ENCODE data around the gene CRYBG1. TPM values are rescaled to one million over a fixed set of nuclear protein-coding genes. Genes with fewer than 3 reads are reported as not detected.

Gene CRYBG1
- total RNA-seq, 1 donor from 2014 or later, result 0.06 TPM

DNA sequence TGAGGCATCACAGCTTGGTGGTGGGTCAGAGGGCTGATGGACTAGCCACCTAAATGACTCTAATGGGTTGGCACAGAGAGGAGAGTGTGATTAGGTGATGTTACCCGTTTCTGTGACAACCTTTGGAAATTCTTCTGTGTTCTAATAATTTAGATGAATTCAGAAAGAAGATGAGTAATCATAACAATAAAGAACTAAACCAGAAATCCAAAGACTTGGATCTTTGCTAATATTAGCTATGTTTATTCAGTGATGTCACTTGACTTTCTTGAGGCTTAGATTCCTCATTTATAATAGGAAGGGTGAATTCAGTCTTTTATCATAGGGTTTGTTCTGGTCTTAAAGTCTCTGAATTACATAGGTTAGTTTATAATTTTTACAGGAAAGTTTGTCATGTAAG is 19.9 kb downstream of the CRYBG1 start:
- Histone ChIP-seq H3K4me2 (no peak overlapping the region), H3K79me2 (ENCODE audit: low read depth) (no peaks in the 10 kb centered on the region), H3K27ac (no peak overlapping the region), H3K36me3 (no peaks in the 10 kb centered on the region), H3K4me1 (no peaks in the 10 kb centered on the region), H2AFZ (replicated peaks) (no peak overlapping the region), H3K9me3 (ENCODE audit: low read depth) (no peaks in the 10 kb centered on the region), H4K20me1 (ENCODE audit: low read depth) (no peaks in the 10 kb centered on the region), H3K27me3 (no peaks in the 10 kb centered on the region), H3K9ac (no peak overlapping the region), H3F3A (ENCODE audit: low read depth) (no peaks in the 10 kb centered on the region), H3K4me3 (no peak overlapping the region)
- DNase-seq (ENCODE audit: low spot score), result no peak
- Mint-ChIP-seq H3K4me3 (no peak overlapping the region), H3K9me3 (no peaks in the 10 kb centered on the region), H3K4me1 (no peaks in the 10 kb centered on the region), H3K27ac (no peak overlapping the region), H3K27me3 (ENCODE audit: insufficient read depth, low read depth) (no peaks in the 10 kb centered on the region), H3K36me3 (no peaks in the 10 kb centered on the region)
- TF ChIP-seq EZH2phosphoT487 (IDR thresholded peaks at IDR 0.05) (no peak), EZH2 (IDR thresholded peaks at IDR 0.05) (no peak)
- TF ChIP-seq, protein P1, sequence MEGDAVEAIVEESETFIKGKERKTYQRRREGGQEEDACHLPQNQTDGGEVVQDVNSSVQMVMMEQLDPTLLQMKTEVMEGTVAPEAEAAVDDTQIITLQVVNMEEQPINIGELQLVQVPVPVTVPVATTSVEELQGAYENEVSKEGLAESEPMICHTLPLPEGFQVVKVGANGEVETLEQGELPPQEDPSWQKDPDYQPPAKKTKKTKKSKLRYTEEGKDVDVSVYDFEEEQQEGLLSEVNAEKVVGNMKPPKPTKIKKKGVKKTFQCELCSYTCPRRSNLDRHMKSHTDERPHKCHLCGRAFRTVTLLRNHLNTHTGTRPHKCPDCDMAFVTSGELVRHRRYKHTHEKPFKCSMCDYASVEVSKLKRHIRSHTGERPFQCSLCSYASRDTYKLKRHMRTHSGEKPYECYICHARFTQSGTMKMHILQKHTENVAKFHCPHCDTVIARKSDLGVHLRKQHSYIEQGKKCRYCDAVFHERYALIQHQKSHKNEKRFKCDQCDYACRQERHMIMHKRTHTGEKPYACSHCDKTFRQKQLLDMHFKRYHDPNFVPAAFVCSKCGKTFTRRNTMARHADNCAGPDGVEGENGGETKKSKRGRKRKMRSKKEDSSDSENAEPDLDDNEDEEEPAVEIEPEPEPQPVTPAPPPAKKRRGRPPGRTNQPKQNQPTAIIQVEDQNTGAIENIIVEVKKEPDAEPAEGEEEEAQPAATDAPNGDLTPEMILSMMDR (IDR thresholded peaks at IDR 0.05), result no peak

DNA sequence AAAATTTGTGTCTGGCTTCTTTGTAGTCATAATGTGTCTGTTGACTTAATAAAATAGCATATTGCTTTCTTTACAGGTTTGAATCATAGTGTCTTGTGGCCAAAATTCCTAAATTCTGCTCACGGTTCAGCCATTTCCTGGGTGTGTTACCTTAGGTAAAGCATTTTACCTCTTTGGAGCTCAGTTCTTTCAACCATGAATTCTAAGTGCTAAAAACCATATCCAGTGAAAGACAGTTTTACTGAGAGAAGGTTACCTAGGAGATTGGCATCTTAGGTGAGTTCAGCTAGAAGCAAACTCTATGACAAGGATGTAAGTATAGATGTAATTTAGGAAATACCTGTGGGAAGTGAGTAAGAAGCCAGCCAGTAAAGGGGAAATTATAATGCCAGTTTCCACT is 20.7 kb downstream of the CRYBG1 start:
- no peaks in the 10 kb centered on the region for H3K79me2 ChIP-seq (ENCODE audit: low read depth)
- H3K27me3 ChIP-seq, result no peaks in the 10 kb centered on the region
- TF ChIP-seq EZH2 (IDR thresholded peaks at IDR 0.05) (no peak), EZH2phosphoT487 (IDR thresholded peaks at IDR 0.05) (no peak)
- Mint-ChIP-seq H3K36me3 (no peaks in the 10 kb centered on the region), H3K4me1 (no peaks in the 10 kb centered on the region), H3K27me3 (ENCODE audit: insufficient read depth, low read depth) (no peaks in the 10 kb centered on the region), H3K27ac (no peak overlapping the region), H3K9me3 (no peaks in the 10 kb centered on the region), H3K4me3 (no peak overlapping the region)
- no peaks in the 10 kb centered on the region for H3K4me1 ChIP-seq
- no peaks in the 10 kb centered on the region for H4K20me1 ChIP-seq (ENCODE audit: low read depth)
- H3K36me3 ChIP-seq, result no peaks in the 10 kb centered on the region
- H3K9ac ChIP-seq, result no peak overlapping the region
- H3K9me3 ChIP-seq (ENCODE audit: low read depth), result no peaks in the 10 kb centered on the region
- H3F3A ChIP-seq (ENCODE audit: low read depth), result no peaks in the 10 kb centered on the region
- H3K4me2 ChIP-seq, result no peak overlapping the region
- H3K27ac ChIP-seq, result no peak overlapping the region
- H2AFZ ChIP-seq (replicated peaks), result no peak overlapping the region
- DNase-seq (ENCODE audit: low spot score), result no peak
- H3K4me3 ChIP-seq, result no peak overlapping the region

DNA sequence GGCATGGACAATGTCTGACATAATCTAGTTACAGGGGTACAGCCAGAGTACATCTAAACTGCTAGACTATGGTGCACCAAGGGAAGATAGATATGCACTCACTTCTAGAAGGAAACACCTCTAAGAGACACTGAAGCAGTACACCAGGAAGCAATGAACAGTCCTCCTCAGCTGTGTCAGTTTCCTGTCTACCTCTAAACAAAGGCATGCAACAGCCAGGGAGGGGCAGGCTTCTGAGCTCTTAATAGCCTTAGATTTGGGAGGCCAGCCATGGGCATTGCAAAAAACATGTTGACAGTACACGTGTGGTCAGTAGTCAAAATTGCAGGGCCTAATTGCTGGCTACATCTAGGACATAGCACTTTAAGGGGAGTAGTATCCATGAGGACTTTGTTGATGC is 21.4 kb downstream of the CRYBG1 start:
- Histone ChIP-seq H3K9ac (no peak overlapping the region), H3K4me1 (no peaks in the 10 kb centered on the region), H3F3A (ENCODE audit: low read depth) (no peaks in the 10 kb centered on the region), H3K4me2 (no peak overlapping the region), H3K27ac (no peak overlapping the region), H3K79me2 (ENCODE audit: low read depth) (no peaks in the 10 kb centered on the region), H3K27me3 (no peaks in the 10 kb centered on the region), H3K36me3 (no peaks in the 10 kb centered on the region), H3K9me3 (ENCODE audit: low read depth) (no peaks in the 10 kb centered on the region), H2AFZ (replicated peaks) (peak overlapping the region; percentile 4), H3K4me3 (no peak overlapping the region), H4K20me1 (ENCODE audit: low read depth) (no peaks in the 10 kb centered on the region)
- Mint-ChIP-seq H3K36me3 (no peaks in the 10 kb centered on the region), H3K4me1 (no peaks in the 10 kb centered on the region), H3K27me3 (ENCODE audit: insufficient read depth, low read depth) (no peaks in the 10 kb centered on the region), H3K27ac (no peak overlapping the region), H3K4me3 (no peak overlapping the region), H3K9me3 (peaks cover 3% of the 10 kb centered on the region)
- TF ChIP-seq EZH2 (IDR thresholded peaks at IDR 0.05) (no peak), EZH2phosphoT487 (IDR thresholded peaks at IDR 0.05) (no peak)
- TF ChIP-seq, protein P1 (IDR thresholded peaks at IDR 0.05), result no peak
- no peak for DNase-seq (ENCODE audit: low spot score)

DNA sequence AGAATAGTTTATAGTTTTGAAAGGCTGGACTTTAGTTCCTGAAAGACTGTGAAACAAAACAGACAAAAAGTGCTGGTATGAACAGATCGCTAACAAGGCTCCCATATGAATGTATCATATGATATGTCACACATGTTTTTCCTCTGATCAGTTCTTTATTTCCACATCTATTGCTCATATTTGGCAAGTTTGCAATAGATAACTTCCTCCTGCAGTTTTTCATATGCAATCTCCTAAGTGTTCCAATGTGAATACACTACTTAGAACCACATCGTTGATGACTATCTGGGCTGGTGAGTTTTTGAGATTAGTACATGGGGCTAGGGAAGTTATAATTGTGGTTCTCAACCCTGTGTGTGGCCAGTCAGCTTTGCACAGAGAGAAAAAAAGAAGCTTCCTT is 23.1 kb downstream of the CRYBG1 start:
- no peaks in the 10 kb centered on the region for H3K27me3 ChIP-seq
- H3K79me2 ChIP-seq (ENCODE audit: low read depth), result no peaks in the 10 kb centered on the region
- H3K36me3 ChIP-seq, result no peaks in the 10 kb centered on the region
- no peaks in the 10 kb centered on the region for H3K4me1 Mint-ChIP-seq
- no peak overlapping the region for H3K9ac ChIP-seq
- no peaks in the 10 kb centered on the region for H3K27me3 Mint-ChIP-seq (ENCODE audit: insufficient read depth, low read depth)
- no peak overlapping the region for H2AFZ ChIP-seq (replicated peaks)
- no peaks in the 10 kb centered on the region for H4K20me1 ChIP-seq (ENCODE audit: low read depth)
- peaks cover 3% of the 10 kb centered on the region for H3K9me3 Mint-ChIP-seq
- no peak overlapping the region for H3K4me3 ChIP-seq
- no peaks in the 10 kb centered on the region for H3K4me1 ChIP-seq
- no peak for DNase-seq (ENCODE audit: low spot score)
- H3K27ac Mint-ChIP-seq, result no peak overlapping the region
- H3K27ac ChIP-seq, result no peak overlapping the region
- H3K36me3 Mint-ChIP-seq, result no peaks in the 10 kb centered on the region
- TF ChIP-seq EZH2 (IDR thresholded peaks at IDR 0.05), result no peak
- TF ChIP-seq, protein P1 (IDR thresholded peaks at IDR 0.05), result no peak
- TF ChIP-seq EZH2phosphoT487 (IDR thresholded peaks at IDR 0.05), result no peak
- no peaks in the 10 kb centered on the region for H3F3A ChIP-seq (ENCODE audit: low read depth)
- H3K9me3 ChIP-seq (ENCODE audit: low read depth), result no peaks in the 10 kb centered on the region
- no peak overlapping the region for H3K4me3 Mint-ChIP-seq
- no peak overlapping the region for H3K4me2 ChIP-seq

All from neural progenitor cell (in vitro differentiated cells).